NOMO-1 treated with DMSO at 0.1 percent for 48 hours (cell line): Measurements from ENCODE around the gene SEMA5B.

Experiments
- DNase-seq: peaks from one replicate; lab custom pipeline; 2025; ENCODE audit not compliant: unreplicated experiment; lab: John Stamatoyannopoulos, UW

The SEMA5B gene

DNA sequence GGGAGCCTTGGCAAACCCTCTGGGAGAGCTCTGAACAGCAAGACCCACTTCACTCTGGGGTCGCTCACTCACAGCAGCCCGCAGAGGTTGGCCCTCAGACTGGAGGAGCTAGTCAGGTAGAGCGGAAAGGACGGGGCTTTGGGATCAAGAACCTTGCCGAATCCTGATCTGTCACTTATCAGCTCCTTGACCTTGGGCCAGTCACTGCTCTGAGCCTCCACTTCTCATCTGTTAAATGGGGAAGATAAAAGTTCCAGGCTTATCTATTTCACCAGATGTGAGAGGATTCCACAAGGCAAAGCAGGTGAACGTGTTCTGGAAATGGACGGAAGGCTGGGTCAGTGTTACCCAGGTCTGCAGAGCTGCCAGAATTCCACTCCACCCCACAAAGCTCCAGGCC lies 29.4 kb downstream of the SEMA5B start:
- no peak for DNase-seq

DNA sequence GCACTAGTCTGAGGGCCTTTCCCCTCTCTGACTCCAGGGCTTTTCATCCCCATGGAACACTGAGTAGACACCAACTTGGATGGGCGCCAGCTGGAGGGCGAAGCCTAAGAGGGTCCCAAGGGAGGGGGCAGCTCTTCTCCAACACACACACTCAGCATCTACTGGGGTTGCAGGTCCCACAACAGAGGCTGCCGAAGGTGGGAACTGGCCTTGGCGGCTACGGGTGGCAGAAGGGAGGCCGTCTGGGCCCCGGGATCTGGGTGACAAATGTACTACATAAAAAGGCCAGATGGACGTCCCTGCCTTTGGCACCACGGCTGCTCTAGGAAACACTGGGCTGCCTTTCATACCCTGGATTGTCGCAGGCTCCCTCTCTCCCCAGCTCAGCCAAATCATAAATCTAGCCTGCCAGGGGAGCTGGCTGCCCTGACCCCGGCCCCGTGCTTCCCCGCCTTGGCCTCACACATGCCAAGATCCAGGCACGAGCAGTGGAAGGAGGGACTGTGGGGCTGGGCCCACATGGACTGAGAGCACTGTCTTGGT lies 31.5 kb downstream of the SEMA5B start:
- DNase-seq, result no peak

DNA sequence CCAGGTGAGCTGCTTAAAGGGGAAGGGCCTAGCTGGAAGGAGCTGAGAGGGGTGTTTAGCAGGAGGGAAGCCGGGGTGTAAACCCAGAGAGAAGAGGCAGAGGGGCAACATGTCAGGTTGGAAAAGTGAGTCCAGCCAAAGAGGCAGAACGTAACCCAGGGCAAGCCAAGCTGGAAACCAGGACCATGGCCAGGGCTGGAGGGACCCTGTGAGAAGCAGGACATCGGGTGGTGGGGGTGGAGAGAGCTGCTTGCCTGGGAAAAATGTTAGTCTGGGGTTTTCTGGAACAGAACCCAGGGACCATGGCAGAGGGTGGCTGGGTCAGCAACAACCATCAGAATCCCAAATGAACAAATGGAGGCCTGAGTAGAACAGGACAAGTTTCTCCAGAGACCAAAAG lies 32.6 kb downstream of the SEMA5B start:
- DNase-seq, result no peak

DNA sequence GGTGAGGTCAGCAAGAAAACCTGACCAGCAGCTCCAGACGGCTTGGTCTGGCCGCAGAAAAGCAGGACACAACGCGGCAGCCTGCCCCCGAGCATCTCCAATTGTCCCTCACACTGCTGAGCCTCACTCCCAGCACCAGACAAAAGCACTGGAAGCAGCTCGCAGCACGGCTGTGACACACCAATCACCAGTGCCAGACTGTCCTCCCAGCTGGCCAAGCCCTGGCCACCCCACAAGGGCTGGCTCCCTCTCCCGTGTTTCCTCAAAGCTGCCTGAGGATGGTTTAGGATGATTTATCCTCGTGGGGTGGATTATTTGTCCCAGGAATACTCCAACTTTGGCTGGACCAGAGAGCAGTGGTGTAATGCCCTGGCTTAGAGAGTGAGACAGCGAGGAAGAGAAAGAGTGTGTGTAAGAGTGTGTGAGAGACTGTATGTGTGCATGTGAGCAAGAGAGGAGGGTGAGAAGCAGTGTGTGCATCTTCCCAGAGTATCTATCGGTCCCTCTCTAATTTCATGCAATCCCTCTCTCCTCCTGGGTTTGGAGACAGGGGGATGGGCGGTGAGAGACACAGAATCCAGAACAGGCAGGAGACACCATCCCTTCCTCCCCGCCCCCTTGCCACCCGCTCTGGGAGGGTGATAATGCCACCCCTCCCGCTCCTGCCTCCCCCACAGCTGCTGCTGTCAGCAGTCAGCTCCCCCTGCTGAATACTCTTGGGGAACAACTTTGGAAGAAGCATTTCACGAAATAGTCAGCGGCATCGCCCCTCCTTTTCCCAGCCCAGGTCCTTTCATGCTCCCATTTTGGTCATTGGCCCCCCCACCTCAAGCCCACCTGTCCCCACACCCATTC lies 34.2 kb downstream of the SEMA5B start:
- no peak for DNase-seq

DNA sequence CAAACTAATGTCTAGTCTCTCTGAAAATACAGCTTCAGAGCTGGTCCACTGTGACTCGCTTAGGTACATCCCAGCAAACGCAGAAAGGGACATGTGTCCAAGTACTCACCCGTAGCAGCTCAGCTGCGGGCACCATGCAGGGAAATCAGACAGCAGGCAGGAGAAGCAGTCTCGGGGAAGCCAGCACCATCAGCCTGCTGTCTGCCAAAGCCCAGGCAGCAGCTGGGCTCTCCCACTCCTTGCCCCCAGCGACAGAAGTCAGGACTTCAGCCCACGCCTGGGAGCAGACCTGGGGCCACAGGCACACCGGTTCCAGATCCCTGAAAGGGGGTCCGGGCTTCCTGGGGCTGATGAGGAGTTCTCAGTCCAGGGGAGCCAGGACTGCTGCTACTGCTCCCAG lies 34.9 kb downstream of the SEMA5B start:
- no peak for DNase-seq

DNA sequence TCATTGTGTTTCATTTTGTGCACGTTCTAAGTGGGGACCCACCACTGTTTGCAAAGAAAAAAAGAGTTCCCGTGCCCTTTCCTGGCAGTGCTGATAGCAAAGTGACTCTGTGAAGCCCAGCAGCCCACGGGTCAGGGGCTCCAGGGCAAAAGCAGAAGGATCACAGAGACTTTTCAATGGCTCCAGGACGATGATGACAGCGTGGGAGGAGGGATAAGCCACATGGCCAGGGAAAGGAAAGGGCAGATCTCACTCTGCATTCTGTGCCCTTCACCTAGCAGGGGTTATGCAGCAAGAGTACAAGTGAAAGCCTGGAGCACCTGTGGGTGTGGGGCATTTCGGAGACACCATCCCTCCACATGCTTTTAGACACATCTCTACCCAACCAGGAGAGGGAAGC lies 35.4 kb downstream of the SEMA5B start:
- no peak for DNase-seq

DNA sequence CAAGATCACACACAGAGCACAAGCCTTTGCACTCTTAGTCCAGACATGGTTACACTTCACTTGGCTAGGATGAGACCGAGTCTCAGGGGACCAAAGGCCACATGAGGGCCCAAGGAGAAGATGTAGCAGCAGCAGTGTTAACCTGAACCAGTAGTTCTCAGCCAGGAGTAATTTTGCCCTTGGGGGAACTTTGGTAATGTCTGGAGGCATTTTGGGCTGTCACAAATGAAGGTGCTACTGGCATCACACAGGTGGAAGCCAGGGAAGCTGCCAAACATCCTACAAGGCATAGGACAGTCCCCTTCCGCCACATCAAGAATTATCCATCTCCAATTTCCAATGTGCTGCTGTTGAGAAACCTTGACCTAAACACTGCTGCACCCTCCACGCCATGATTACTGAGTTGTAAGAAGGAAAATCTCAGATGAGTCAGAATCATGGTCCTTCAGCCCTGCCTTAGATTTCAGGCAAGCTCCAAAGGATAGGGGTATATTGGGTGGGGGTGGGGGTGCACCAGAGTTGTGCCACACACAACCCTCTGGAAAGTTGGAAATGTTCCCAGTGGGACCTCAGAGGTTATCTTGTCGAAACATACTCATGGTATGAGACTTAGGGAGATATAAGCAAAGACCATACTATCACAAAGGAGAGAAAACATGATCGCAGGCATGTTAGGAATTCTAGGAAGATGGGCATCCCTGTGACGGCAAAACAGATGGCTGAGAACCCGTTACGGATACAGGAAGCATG lies 36.2 kb downstream of the SEMA5B start:
- no peak for DNase-seq

DNA sequence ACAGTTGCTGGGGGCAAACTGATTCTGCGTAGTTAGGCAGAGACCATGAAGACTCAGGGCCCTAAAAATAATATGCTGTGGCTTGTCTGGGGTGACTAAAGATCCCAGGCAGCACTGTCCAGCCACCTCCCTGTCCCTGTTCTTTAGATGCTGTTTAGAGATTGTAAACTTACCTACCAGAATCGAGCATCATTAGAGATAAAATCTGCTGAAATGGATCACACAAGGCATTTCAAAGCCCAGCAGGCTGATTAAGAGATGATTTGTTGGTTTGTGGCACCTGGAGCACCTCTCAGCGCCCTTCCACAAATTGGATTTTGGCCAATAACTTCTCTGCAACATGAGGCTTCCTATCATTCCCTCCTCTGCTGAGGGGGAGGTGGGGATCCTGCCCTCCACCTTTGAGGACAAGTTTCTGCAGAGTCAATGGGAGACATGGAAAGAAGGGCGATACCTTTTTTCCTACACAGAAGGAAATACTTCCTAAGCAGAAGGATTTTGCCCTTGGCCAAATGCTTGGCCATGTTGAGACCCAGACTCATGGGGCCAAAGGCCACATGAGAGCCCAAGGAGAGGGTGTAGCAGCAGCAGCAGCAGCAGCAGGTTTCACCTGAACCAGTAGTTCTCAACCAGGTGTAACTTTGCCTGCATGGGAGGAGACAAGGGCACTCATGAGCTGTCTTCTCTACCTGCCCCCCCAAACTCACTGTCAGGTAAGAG lies 37.5 kb downstream of the SEMA5B start:
- DNase-seq, result no peak

DNA sequence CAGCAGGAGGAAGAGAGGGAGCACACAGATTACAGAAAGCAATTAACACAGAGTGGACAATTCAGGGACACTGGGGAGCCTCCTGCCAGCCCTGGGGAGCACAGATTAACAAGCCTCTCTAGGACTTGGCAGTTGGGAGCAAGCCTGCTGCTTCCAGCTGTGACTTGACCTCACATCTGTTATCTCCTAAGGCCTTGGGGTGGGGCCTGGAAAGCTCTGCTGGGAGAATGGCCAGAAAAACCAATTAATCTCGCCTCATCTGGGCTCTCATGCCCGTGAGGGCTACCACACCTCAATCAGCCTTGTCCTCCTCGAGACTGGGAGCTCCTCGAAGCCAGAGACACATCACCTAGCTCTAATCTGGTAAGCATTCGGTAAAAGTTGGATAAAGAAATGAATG lies 39.1 kb downstream of the SEMA5B start:
- DNase-seq, result no peak

DNA sequence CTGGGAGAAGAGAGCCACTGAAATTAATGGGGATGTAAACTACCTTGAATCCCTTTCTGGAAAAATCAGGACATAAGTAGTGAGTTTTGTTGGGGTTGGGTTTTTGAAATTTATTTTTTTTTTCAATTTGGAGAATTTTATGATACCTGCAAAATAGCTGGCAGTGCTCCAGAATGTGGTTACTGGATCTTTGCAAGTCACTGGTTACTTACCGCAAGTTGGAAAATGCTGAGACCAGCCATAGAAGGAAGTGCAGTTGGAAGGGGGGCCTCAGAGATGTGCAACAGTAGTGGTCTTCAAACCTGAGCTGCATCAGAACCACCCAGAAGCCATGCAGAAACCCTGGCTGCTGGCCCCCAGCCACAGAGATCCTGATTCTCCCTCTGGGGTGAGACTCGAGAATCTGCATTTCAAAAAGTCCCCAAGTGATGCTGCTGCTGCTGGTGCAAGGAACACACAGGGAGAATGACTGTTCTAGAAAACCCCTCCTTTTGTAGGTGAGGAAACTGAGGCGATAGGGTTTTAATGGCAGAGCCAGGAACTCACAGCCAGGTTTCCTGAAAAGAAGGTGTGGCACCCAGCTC lies 39.7 kb downstream of the SEMA5B start:
- DNase-seq, result no peak

DNA sequence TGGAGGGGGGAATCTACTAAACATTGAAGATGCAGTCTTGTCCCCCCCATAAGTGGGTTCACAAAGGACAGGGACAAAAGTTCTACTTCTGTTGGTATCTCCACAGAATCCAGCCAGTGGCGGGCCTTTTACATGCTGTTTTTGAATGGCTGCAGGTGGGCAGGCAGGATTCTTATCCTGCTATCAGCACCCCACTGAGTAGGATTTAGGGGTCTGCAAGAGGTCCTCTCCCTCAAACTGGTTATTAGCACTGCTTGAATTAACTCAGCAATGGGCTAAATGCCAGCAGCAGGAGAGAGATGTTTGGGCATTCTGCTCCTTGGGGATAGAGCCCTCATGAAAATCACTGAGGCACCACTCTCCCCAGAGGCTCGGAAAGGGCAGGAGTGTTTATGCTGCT lies 40.3 kb downstream of the SEMA5B start:
- no peak for DNase-seq

DNA sequence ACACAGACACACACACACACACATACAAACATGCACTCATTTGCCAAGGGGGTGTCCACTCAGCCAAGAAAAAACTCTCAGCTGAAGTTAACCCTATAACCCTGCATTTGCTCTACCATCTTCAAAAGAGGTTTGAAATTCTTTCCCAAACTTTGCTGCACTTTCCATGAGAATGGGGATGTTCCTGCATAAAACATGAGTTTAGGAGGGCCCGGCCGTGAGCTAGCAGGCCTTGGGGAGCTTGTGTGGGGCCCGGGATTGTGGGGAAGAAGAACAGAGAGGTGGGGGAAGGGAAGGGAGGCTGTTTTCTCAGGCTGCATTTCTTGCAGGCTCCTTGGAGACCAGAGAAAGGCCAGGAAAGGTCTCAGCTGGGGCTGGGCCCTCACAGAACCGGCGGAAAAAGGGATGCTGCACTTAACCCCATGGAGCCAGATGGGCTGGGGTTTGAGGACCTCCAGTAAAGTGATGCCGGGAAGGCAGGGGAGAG lies 40.8 kb downstream of the SEMA5B start:
- no peak for DNase-seq

DNA sequence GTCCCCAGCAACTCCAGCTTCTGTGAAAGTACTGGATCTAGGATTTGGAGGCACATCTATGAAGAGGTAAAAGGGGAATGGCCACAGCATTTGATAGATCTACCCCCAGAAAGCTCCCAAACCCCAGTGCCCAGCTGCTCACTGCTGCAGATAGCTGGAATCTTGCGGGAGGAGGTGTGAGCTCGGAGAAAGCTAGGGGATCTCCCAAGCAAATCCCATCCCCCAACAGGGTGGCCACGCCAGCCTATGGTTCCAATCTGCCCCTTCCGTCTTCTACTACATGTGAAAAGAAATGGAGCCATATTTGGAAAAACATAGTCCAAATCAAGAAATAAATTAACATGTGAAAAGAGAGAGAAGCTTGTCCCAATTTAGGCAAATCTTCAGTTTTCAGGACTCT lies 42.0 kb downstream of the SEMA5B start:
- no peak for DNase-seq

DNA sequence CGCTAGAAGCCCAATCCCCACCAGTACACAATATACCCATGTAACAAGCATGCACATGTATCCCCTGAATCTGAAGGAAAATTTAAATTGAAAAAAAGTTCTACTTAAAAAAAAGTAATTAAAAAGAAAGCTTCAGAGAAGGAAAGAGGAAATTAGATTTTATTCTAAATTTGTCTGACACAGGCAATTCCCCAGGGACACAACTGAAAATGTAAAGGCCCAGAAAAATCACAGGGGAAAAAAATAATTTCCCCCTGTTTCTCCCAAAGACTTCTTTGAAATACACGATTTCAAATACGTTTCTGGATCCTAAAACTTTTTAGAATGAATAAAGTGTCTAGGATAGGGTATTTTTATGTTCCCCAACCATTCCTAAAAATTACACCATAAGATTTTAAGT lies 42.9 kb downstream of the SEMA5B start:
- DNase-seq, result no peak

DNA sequence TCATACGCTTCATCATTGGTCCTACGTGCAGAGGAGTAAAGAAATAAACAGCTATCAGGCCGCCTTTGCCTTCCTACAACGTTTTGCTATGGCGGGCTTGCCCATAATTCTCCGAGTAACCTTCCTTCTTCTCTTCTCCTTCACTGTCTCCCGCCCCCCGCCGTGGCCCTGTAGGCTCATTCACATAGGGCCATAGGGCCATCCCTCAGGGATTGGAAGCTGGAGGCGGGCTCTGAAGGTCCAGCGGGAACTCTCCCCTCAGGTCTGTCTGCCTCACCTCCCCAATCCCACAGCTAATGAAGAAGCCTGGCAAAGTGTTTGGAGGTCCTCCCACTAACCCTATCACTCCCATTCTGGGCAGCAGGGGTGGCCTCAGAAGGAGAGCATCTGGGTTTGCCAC lies 43.6 kb downstream of the SEMA5B start:
- DNase-seq, result no peak

DNA sequence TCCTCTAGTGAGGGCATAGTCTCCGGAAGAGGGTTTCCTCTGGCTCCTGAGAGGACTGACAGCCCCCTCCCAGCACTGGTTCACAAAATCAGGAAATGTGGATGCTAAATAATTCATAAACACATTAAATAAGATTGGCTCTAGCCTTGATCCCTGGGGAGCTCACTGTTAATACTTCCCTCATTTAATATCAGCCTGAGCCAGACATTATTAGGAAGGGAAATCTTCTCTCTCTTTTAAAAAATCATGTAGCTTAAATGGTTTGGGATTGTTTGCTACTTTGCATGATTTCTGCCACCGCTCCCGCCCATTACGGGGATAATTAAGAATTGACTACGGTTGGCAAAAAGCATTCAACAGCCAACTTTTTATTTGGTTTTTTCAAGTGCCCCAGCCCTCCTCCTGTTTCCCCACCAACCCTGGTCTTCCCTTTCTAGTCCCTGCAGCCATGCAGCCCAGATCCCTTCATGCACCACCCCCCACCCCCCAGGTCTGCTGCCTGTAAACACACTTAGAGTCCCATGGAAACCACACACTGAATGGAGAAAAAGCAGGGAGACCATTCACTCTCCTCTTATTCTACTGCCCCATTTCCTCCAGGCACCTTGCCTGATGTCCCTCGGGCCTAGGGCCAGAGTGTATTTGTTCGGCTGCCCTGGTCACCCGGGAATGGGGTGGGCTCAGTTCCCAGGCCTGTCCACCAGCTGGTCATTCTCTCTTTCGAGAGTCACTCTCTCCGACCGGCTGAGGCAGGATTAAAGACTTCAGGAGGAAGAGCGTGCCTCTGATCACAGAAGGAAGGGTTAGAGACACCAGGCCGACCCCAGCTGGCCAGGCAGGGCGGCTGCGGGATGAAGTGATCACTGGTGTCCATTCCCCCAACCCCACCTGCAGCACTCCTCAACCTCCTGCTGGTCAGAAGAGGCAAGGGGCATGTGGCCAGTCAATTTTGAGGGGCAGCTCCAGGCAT lies 45.1 kb downstream of the SEMA5B start:
- no peak for DNase-seq

DNA sequence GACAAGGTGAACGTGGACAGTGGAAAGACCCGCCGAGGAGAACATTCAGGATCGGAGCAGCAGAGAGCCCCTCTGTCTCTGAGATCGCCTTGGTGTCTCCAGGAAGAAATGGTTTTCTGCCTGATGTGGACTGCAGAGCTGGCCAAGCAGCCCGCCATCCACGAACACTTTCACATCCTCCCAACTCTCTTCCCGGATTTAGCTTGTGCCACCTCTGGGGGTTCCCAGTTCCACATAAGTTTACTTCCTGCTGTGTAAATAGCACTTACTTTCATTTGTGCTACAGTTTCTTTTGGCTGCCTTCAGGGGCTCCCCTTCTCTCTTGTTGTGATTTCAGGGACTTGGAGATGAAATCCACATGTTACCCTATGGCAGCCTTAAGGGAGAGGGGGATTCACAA lies 48.4 kb downstream of the SEMA5B start:
- DNase-seq, result peak; percentile 12

DNA sequence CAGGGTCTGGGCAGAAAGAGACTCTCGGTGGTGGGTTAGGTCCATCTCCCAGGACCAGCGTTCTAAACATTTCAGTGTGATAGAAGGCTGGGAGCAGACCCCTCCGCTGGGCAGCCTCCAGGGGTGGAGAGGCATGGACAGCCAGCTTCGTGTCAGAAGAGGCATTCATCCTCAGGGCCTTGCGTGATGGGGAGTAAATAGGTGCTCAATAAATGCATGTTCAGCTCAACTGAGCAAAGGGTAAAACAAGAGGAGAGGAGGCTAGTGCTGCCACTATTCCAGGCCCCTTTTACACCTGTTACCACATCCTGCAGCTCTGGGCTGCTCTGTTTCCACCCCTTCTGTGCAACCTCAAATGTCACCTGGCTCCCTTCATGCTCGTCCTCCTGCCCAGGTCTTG lies 49.0 kb downstream of the SEMA5B start:
- DNase-seq, result no peak

DNA sequence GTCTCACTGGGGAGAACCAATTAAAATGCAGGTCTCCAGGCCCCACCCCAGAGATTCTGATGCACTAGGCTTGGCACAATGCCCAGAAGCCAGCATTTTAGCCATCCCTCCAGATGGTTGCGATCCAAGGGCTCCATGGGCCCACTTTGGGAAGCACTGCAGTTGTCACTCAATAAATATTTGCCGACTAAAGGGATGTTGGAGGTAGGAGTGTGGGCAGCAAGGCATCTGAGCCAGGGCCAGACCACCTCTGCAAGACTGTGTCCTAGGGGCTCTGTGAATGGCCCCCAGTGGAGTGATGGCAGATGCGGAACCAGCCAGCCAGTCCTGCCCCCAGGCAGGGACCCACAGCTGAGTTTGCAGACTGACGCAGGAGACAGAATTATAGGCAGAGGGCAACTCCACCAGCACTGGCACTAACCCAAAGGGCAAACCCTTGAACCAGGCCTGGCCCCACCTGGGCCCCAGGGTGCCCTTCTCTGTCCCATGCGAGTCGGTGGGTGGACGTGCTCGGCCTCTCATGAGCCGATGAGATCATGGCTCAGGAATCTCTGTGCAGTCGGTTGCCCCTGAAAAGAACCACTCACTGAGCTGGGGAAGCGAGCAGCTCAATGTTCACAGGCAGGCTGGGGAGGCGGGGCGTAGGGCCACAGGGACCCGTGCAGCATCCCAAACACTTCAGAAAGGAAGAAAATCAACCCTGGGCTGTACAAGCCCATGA lies 49.7 kb downstream of the SEMA5B start:
- DNase-seq, result no peak
